Adrenal gland (tissue), 5 donors: ENCODE measurements around the gene CC2D2A.

ENCODE experiments used
- CTCF ChIP-seq, 6 experiments: fragments of 450-650 bp in 4 of 6; fragments of 200-600 bp in 2 of 6; sonication (generic) in 1 of 6; IDR thresholded peaks; 1 replicate in 5 of 6; 2 replicates in 1 of 6; pipeline versions ENCODE4 v1.5.1 to v1.8.0; 2016 to 2021; ENCODE audit warnings: antibody characterized with exemption in 6 of 6, mild to moderate bottlenecking in 2 of 6, moderate library complexity in 1 of 6
- POLR2A ChIP-seq, 2 donors: fragments of 450-650 bp; IDR thresholded peaks; one replicate each; pipeline ENCODE4 v1.6.1; 2017; ENCODE audit warnings: antibody characterized with exemption in 2 of 2, mild to moderate bottlenecking in 2 of 2, moderate library complexity in 1 of 2
- donor health status: DM: no; HTN: no; CAD: no.

- TF ChIP-seq CTCF (IDR thresholded peaks at IDR 0.05) (no peak), POLR2A (IDR thresholded peaks at IDR 0.05) (no peak)
Measured at GRCh38 chr4:15476396-15476795, 6.7 kb downstream of the CC2D2A start.
